ENCODE data around the gene SLC24A4. TPM values are rescaled to one million over a fixed set of nuclear protein-coding genes. Genes with fewer than 3 reads are reported as not detected.

Gene SLC24A4
- total and polyA plus RNA-seq, 2 of the 4 experiments (the other 2 are of a cell fraction) = not detected

DNA sequence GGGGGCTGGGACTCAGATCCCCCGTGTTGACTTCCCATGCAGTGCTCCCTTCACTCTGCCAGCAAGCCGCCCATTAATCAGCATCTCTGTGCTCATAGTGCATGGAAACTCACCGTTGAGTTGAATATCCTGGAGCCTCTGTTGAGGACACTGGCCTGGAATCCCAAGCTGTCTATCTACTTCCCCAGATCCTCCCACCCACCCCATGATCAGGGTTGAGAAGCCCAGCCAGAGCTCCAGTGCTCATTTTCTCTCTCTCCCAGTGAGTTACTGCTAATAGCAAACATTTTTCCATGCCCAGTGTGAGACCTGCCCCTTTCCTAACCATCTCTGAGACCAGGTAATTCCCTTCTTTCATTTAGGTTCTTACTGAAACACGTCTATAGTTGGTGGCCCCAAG lies 88.2 kb downstream of the SLC24A4 start:
- intact Hi-C loops (cut with micrococcal nuclease) = no loop called here
- Histone ChIP-seq H2AFZ (replicated peaks; ENCODE audit: low read length, poor library complexity) (no peak overlapping the region), H3K36me3 (ENCODE audit: control insufficient read depth, insufficient read depth, low read length) (no peaks in the 10 kb centered on the region), H3K14ac (replicated peaks; ENCODE audit: low read depth, low read length) (0 out of 2 replicates have a peak overlapping the region, but pooled peaks have one; percentile 15), H3K18ac (ENCODE audit: low read depth, low read length) (no peak overlapping the region), H4K5ac (ENCODE audit: low read depth, low read length) (no peak overlapping the region), H3K4me2 (ENCODE audit: low read depth, low read length) (no peak overlapping the region), H3K27me3 (ENCODE audit: control insufficient read depth, insufficient read depth, low read length) (no peaks in the 10 kb centered on the region), H3K9ac (ENCODE audit: low read depth, low read length) (no peak overlapping the region), H4K8ac (ENCODE audit: low read depth in 2 of 2, low read length in 2 of 2) (no peak overlapping the region; a peak in 1 of 4 replicates), H2BK20ac (ENCODE audit: low read depth, low read length) (no peak overlapping the region), H2AK5ac (ENCODE audit: low read depth, low read length) (no peak overlapping the region), H3K27ac (ENCODE audit: insufficient read depth, low read length) (no peak overlapping the region), H3K56ac (ENCODE audit: extremely low read depth, insufficient read depth, low read length) (no peak overlapping the region), H2BK5ac (ENCODE audit: low read depth, low read length, poor library complexity, severe bottlenecking) (no peak overlapping the region), H3K79me1 (ENCODE audit: low read depth in 1 of 2, low read length in 2 of 2) (no peaks in the 10 kb centered on the region), H4K91ac (ENCODE audit: insufficient read depth, low read depth, low read length) (no peak overlapping the region), H3K9me3 (ENCODE audit: control insufficient read depth, insufficient read depth, low read length) (peaks cover 4% of the 10 kb centered on the region), H3K23ac (ENCODE audit: low read depth, low read length) (no peak overlapping the region), H3K4me1 (ENCODE audit: control insufficient read depth, insufficient read depth, low read length) (peaks cover 19% of the 10 kb centered on the region), H3K4ac (ENCODE audit: low read depth, low read length) (peak overlapping the region; percentile 16; the same call in 1 of the 2 replicates), H2BK15ac (ENCODE audit: low read depth, low read length) (no peak overlapping the region), H3K4me3 (ENCODE audit: insufficient read depth, low read depth, low read length) (no peak overlapping the region), H4K20me1 (ENCODE audit: insufficient read depth, low read length) (peaks cover 3% of the 10 kb centered on the region; the same call in 1 of the 2 replicates), H2BK120ac (ENCODE audit: low read depth, low read length) (peak overlapping the region; percentile 12), H2AK9ac (replicated peaks; ENCODE audit: low read depth, low read length, poor library complexity) (no peak overlapping the region), H3K9me1 (ENCODE audit: insufficient read depth, low read length) (peaks cover 25% of the 10 kb centered on the region)
- dilution Hi-C loops (cut with HindIII; ENCODE audit: low sequenced_read_pairs, unreplicated experiment) = no loop called here
- in situ Hi-C loops (cut with MboI; ENCODE audit: low sequenced_read_pairs) = no loop called here
- BruUV-seq (replicated peaks) = no TSS peak
- 60% methylated on average over 1 of the region's 4 CpGs; no CpG with 5 or more reads in 1 of the 2 experiments for WGBS, 2 experiments (ENCODE audit: extremely low coverage in 2 of 2, insufficient read length in 1 of 2)
- no peak for ATAC-seq (ENCODE audit: low read depth)
- CTCF ChIA-PET = no interaction called here
- TF ChIP-seq NFE2L2 (IDR thresholded peaks at IDR 0.05; ENCODE audit: low read depth, low read length) (no peak), SMC3 (IDR thresholded peaks at IDR 0.05; ENCODE audit: low read depth, low read length) (no peak), MXI1 (IDR thresholded peaks at IDR 0.05; ENCODE audit: borderline replicate concordance, low read depth, low read length) (no peak), RFX5 (IDR thresholded peaks at IDR 0.05; ENCODE audit: low read depth, low read length) (no peak), CEBPB (IDR thresholded peaks at IDR 0.05; ENCODE audit: low read depth, low read length) (no peak), RCOR1 (IDR thresholded peaks at IDR 0.05; ENCODE audit: insufficient replicate concordance, low read length) (no peak), MAZ (IDR thresholded peaks at IDR 0.05; ENCODE audit: borderline replicate concordance, low read depth, low read length) (no peak), RAD21 (IDR thresholded peaks at IDR 0.05; ENCODE audit: low read length) (no peak), FOS (IDR thresholded peaks at IDR 0.05; ENCODE audit: low read depth, low read length) (no peak), POLR2A (IDR thresholded peaks at IDR 0.05; ENCODE audit: low read depth, low read length) (no peak), CHD1 (IDR thresholded peaks at IDR 0.05; ENCODE audit: low read depth, low read length) (no peak), MAFK (IDR thresholded peaks at IDR 0.05; ENCODE audit: low read depth, low read length) (no peak), BHLHE40 (IDR thresholded peaks at IDR 0.05; ENCODE audit: low read depth, low read length) (no peak)
- TF ChIP-seq, protein P1, sequence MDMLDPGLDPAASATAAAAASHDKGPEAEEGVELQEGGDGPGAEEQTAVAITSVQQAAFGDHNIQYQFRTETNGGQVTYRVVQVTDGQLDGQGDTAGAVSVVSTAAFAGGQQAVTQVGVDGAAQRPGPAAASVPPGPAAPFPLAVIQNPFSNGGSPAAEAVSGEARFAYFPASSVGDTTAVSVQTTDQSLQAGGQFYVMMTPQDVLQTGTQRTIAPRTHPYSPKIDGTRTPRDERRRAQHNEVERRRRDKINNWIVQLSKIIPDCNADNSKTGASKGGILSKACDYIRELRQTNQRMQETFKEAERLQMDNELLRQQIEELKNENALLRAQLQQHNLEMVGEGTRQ (IDR thresholded peaks at IDR 0.05; ENCODE audit: low read depth, low read length) = no peak
- TF ChIP-seq, protein P2, sequence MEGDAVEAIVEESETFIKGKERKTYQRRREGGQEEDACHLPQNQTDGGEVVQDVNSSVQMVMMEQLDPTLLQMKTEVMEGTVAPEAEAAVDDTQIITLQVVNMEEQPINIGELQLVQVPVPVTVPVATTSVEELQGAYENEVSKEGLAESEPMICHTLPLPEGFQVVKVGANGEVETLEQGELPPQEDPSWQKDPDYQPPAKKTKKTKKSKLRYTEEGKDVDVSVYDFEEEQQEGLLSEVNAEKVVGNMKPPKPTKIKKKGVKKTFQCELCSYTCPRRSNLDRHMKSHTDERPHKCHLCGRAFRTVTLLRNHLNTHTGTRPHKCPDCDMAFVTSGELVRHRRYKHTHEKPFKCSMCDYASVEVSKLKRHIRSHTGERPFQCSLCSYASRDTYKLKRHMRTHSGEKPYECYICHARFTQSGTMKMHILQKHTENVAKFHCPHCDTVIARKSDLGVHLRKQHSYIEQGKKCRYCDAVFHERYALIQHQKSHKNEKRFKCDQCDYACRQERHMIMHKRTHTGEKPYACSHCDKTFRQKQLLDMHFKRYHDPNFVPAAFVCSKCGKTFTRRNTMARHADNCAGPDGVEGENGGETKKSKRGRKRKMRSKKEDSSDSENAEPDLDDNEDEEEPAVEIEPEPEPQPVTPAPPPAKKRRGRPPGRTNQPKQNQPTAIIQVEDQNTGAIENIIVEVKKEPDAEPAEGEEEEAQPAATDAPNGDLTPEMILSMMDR (conservative IDR thresholded peaks at IDR 0.05; ENCODE audit: low read depth, low read length) = no peak
- TF ChIP-seq, protein P3, sequence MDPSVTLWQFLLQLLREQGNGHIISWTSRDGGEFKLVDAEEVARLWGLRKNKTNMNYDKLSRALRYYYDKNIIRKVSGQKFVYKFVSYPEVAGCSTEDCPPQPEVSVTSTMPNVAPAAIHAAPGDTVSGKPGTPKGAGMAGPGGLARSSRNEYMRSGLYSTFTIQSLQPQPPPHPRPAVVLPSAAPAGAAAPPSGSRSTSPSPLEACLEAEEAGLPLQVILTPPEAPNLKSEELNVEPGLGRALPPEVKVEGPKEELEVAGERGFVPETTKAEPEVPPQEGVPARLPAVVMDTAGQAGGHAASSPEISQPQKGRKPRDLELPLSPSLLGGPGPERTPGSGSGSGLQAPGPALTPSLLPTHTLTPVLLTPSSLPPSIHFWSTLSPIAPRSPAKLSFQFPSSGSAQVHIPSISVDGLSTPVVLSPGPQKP (IDR thresholded peaks at IDR 0.05; ENCODE audit: borderline replicate concordance, low read depth, low read length) = no peak
- POLR2A ChIA-PET (ENCODE audit: unreplicated experiment) = no interaction called here
- DNase-seq = no peak

All from IMR-90 (cell line).